ENCODE results near the gene RNF145.
A peak's percentile ranks its signal among the peaks of the same experiment; 100 is the strongest.

- TF ChIP-seq CTCF (IDR thresholded peaks at IDR 0.05) (no peak), POLR2A (IDR thresholded peaks at IDR 0.05) (peak in 2 of 3 donors; percentile 32 to 45)
Measured at GRCh38 chr5:159209438-159210209, at the start of gene RNF145.

Measured in body of pancreas (tissue), 4 donors.